PC-3 (cell line): ENCODE data around the gene DGKI.

Experiments used
- EZH2 ChIP-seq: fragments of 300-600 bp; sonication (generic); IDR thresholded peaks from one replicate; pipeline ENCODE4 v1.6.1; 2017; ENCODE audit warnings: antibody characterized with exemption, mild to moderate bottlenecking, low read length; ENCODE audit not compliant: unreplicated experiment
- TF ChIP-seq, protein P1 (sequence below): fragments of 300-600 bp; sonication (generic); conservative IDR thresholded peaks from 2 replicates; pipeline ENCODE4 v1.5.1; 2017; ENCODE audit warnings: antibody characterized with exemption, low read depth, mild to moderate bottlenecking, low read length

DNA sequence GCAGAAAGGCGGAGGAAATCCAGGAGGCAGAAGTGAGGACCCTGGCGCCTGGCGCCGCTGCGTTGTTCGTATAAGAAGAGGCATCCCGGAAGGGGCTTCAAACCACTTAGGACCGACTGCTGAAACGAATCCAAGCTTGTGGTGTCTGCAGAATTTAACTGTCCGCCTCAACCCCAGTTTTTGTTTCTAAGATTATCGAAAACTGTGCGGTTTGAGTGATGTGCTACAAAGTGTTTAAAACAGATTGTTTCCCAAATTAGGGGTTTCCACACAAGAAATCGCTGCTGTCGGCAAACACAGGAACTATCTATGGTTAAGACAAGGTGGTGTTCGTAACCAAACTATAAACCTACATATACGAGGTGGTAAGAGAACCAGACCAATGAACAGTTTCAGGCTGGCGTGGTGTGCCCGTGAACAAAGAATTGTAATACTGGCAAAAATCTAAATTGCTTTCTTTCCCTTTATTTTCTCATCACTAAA lies 835 bp upstream of the DGKI start:
- TF ChIP-seq, protein P1, sequence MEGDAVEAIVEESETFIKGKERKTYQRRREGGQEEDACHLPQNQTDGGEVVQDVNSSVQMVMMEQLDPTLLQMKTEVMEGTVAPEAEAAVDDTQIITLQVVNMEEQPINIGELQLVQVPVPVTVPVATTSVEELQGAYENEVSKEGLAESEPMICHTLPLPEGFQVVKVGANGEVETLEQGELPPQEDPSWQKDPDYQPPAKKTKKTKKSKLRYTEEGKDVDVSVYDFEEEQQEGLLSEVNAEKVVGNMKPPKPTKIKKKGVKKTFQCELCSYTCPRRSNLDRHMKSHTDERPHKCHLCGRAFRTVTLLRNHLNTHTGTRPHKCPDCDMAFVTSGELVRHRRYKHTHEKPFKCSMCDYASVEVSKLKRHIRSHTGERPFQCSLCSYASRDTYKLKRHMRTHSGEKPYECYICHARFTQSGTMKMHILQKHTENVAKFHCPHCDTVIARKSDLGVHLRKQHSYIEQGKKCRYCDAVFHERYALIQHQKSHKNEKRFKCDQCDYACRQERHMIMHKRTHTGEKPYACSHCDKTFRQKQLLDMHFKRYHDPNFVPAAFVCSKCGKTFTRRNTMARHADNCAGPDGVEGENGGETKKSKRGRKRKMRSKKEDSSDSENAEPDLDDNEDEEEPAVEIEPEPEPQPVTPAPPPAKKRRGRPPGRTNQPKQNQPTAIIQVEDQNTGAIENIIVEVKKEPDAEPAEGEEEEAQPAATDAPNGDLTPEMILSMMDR: no peak
- TF ChIP-seq EZH2: no peak
